GM19467 (cell line): Measurements from ENCODE around the gene RBX1.
"Not testable (repeated sequence)": the region's sequence is repeated elsewhere in the genome, so short reads cannot be mapped to it uniquely, and the experiment has no call there.

Source experiments
- ATAC-seq: cut with Tn5 transposase; IDR thresholded peaks from one replicate; pipeline ENCODE4 v1.9.1; 2021; ENCODE audit warnings: mild to moderate bottlenecking, moderate library complexity; ENCODE audit not compliant: unreplicated experiment

Gene RBX1

GRCh38 chr22:40967111-40967760 is 16.1 kb downstream of the RBX1 start:
- no peak for ATAC-seq

DNA sequence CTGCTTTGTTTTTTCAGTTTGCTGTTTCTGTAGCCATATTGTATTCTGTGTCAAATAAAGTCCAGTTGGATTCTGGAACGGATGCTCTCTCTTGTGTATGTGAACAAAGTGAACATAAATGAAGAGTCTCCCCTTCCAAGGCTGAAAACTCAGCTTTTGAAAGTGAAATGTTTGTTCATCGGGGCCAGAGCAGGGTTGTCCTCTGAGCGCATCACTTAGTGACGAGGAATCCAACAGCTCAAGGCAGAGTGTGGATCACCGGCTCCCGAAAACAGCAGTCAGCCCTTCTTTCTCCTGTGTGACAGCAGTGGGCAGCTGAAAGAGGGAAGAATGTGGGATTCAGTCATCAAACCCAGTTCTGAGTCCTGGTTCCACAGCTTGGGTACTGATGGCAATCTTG is 21.4 kb downstream of the RBX1 start:
- no peak for ATAC-seq

DNA sequence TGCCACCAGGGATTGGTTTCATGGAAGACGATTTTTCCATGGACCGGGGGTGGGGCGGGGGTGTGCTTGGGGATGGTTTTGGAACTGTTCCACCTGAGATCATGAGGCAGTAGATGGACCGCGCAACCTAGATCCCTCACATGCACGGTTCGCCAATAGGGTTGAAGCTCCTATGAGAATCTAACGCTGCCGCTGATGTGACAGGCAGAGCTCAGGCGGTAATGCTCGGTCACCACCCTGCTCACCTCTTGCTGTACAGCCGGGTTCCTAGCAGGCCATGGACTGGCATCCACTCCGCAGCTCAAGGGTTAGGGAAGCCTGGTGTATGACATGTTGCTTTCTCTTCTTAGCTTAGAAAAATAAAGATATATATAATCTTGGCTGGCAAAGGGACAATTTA is 22.0 kb downstream of the RBX1 start:
- ATAC-seq: no peak

GRCh38 chr22:40975366-40975765 is 24.2 kb downstream of the RBX1 start:
- ATAC-seq: no peak

DNA sequence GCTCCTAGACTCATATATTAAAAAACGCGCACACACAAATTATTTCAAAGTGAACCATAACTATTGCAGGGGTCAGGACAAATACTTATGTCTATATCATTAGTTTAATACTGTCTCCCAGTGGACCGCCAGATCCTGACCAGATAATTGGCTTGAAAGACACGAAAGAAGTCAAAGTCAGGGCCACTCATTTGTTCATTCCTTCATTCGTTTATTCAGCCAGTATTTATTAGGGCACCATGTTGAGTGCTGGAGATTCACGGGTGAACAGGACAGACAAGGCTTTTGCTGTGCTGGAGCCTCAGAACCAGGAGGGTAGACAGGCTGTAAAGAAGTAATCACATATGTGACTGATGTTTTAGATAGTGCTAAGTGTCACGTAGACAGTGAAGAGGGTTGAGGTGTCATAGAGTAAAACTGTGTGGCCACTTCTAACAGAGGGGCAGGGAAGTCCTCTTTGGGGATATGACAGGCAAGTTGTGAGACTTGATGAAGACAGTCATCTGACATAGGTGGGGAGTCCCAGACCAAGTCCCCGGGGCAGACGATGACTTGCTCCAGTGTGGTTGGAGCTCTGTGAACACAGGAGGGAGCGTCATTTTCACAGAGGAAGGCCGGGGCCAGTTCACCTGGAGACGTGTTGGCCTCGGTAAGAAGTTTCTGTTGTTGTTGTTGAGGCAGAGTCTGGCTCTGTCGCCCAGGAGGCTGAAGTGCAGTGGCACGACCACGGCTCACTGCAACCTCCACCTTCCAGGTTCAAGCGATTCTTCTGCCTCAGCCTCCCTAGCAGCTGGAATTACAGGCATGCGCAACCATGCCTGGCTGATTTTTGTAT is 25.9 kb downstream of the RBX1 start:
- ATAC-seq: no peak

GRCh38 chr22:40979198-40979597 is 28.0 kb downstream of the RBX1 start:
- no peak for ATAC-seq

- ATAC-seq: no peak
Observed at GRCh38 chr22:40979871-40980270, 28.7 kb downstream of the RBX1 start.

DNA sequence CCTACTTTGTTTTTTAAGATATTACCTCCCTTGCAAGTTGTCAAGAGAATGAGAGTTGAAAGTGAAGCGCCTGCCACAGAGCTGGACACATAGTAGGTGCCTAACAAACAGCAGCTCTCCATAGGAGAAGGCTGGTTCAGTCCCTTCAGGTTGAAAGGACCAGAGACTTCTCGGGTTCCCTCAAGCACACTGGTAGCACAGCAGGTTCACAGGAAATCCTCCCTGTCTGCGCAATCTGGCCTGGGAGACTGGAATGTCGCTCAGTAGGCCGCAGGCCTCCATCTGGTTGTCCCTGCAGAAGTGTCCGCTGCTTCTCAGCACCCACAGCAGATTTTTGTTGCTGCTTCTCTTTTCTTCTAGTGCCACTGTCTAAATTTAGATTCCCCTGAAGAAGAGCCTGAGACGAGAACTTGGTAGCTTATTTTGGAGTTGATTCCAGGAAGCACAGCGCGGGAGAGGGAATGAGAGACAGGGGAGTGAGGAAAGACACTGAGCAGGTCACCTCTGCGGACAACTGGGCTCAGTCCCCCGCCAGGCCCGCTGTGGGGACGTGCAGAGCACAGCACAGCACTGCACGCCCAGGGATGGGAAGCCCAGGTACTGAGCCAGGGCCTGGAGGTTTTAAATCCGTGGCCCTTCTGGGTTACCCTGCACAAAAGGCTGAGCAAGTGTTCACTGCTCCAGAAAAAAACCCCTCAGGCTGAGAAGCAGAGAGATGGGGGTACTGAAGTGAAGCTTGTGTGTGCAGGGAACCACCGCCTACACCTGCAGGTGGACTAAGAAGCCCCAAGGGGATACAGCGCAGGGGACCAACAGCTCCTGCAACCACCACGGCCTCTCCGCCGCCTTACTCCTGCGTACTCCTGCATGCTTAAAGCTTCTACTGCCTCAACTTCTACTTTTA is 31.6 kb downstream of the RBX1 start:
- no peak for ATAC-seq

DNA sequence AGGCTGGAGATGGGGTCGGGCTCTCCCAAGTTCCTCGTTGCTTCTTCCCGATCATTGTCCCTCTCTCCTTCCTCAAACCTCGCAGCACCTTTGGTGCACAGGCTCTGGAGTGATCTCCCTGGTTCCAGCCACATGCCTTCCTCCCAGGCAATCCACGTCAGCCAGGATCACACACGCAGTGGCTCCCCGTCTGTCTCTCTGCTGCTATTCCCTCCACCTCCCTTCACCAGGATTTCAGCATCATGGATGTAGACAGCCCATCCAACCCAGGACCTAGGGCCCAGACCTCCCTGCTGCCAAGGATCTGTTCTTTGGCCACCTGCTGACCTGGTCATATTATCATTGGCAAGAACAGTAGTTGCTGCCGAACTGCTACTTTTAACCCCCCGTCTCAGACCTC is 40.1 kb downstream of the RBX1 start:
- no peak for ATAC-seq

DNA sequence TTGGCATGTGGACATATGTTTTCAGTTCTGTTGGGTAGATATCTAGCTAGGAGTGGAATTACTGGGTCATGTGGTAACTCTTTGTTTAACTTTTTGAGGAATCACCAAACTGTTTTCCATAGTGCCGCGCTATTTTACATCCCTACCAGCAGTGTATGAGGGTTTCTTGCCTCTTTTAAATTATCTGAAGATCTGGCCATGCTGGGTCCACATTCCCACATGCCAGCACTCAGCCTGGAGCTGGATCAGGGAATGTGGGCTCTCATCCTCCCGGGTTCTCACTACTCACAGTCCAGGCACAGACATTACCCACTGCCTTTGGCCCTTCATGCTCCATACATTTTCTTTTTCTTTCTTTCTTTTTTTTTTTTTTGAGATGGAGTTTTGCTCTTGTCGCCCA is 44.6 kb downstream of the RBX1 start:
- no peak for ATAC-seq

- ATAC-seq: no peak
Observed at GRCh38 chr22:40997520-40997919, 46.3 kb downstream of the RBX1 start.

DNA sequence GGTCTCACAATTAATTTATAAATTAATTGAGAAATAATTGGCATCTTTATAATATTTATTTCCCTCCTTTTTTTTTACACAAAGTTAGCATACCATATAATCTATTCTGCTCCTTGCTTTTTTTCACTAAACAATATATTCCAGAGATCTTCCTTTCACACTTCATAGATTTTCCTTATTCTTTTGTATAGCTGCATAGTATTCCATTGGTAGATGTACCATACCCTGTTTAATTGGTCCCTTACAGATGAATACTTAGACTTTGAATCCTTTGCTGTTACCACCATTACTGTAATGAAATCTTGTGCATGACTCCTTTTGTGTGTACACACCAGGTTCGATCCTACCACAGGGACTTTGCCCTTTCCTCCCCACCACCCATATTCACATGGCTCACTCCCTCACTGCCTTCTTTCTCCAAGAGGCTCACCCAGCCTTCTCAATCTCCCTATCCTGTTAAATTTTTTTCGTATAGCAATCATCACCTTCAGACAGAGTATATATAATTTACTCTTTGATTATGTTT is 48.9 kb downstream of the RBX1 start:
- no peak for ATAC-seq

DNA sequence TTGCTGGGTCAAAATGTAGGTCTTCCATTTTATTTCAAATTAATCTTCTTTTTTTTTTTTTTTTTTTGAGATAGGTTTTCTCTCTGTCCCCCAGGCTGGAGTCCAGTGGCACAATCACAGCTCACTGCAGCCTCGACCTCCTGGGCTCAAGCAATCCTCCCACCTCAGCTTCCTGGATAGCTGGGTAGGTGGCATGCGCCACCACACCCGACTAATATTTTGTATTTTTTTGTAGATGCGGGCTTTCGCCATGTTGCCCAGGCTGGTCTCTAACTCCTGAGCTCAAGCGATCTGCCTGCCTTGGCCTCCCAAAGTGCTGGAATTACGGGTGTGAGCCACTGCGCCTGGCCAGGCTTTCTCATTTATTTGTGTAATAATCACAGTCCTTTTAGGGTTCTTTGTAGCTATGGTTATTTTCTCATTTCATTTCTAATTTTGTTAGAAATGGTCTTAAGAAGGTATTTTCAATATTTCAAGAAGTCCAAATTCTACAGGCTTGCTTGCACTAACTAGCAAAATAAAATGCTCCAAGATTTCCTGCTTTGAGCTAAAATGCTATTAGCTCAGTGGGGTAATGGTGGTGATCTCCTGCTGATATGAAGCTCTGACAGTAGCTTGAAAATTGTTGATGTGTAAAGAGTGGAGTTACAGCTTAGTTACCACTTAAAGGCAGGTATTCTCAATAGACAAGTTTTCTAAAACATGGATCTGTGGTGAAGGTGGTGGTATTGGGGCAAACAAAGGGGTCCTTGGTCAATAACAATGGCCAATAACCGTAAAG is 50.0 kb downstream of the RBX1 start:
- no peak for ATAC-seq

DNA sequence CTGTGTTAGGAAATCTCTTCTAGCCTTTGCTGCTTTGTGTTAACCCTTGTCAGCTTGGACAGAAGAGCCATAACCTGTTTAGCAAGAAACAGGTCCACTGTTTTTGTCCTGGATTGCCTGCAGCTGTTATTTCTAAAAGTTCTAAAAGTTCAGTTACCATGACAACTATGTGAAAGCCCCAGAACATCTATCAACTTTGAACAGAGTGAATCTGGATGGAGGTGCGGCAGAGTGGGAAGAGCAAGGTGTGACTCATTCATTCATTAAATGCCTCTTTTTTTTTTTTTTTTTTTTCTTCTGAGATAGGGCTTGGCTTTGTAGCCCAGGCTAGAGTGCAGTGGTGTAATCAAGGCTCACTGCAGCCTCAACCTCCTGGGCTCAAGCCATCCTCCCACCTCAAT is 50.5 kb downstream of the RBX1 start:
- no peak for ATAC-seq

DNA sequence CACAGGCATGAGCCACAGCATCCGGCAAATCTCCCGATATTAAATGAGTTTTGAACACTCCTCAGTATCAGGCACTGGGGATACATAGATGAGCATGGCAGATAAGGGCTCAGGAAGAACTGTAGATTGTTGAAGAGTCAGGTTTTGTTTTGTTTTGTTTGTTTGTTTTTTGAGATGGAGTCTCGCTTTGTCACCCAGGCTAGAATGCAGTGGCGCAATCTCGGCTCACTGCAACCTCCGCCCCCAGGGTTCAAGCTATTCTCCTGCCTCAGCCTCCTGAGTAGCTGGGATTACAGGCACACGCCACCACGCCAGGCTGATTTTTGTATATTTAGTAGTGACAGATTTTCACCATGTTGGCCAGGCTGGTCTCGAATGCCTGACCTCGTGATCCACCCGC is 51.2 kb downstream of the RBX1 start:
- not testable (repeated sequence) for ATAC-seq

GRCh38 chr22:41003066-41003465 is 51.9 kb downstream of the RBX1 start:
- no peak for ATAC-seq

- no peak for ATAC-seq
Observed at GRCh38 chr22:41003976-41004375, 52.8 kb downstream of the RBX1 start.

GRCh38 chr22:41009222-41009948 is 58.2 kb downstream of the RBX1 start:
- ATAC-seq: no peak

DNA sequence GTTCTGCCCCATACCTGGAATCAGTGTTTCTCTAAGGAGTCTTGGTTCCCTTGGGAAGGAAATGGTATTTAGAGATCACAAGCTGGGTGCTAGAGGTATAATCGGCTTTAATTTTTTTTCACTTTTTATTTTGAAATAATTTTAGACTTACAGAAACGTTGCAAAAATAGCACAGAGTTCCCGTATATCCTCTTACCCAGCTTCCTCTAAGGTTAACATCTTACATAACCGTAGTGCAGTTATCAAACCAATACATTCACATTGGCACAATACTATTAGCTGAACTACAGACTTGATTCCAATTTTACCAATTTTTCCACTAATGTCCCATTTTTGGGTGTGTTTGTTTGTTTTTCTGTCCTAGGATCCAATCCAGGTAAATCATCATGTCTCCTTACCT is 63.8 kb downstream of the RBX1 start:
- no peak for ATAC-seq

- no peak for ATAC-seq
Observed at GRCh38 chr22:41021061-41021612, 70.0 kb downstream of the RBX1 start.
